HG03095 (cell line): Measurements from ENCODE around the gene SOX9.

Experiments used
- ATAC-seq: cut with Tn5 transposase; IDR thresholded peaks from one replicate; pipeline ENCODE4 v1.9.1; 2021; ENCODE audit warnings: moderate library complexity; ENCODE audit not compliant: unreplicated experiment

SOX9 gene

DNA sequence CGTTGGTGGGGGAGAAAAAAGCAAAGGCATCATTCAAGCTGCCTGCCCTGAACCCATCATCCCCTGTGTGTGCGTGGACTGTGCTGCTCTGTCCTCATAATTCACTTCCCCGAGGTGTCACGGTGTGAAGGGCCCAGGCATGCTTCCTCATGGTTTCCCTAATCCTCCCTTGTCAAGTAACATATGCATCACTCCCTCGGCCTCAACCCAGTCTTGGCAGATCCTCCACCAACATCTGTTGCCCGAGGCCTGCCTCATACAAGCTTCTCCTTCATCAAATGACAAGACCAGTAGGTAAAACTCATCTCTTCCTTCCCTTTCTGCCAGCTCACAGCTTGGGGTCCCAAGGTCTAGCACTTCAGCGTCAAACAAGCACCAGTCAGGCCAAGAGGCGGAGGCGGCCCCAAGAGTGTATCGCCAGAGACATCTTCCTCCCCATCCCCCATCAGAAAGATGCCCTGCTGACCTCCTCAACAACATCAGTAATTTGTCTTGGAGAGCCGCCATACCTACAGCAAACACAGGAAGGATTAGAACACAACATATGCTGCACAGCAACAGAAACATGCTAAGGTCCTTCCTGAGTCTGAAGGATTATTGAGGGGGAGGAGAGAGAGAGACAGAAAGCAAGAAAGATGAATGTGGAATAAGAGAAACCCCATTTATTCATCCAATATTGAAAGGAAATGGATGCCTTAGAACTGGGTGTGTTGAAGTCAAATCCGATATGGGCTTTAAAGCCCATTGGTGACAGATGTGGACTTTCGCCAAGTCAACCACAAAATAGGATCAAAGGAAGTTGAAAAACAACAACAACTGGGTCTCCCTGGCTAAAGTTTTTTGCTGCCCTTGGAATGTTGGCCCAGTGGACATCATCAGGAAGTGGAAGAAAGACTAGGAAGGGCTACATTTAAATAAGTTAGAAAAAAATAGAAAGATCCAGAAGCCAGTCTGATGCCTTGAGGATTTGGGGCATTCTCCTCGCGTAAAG, 38.4 kb downstream of the SOX9 start:
- ATAC-seq = no peak

DNA sequence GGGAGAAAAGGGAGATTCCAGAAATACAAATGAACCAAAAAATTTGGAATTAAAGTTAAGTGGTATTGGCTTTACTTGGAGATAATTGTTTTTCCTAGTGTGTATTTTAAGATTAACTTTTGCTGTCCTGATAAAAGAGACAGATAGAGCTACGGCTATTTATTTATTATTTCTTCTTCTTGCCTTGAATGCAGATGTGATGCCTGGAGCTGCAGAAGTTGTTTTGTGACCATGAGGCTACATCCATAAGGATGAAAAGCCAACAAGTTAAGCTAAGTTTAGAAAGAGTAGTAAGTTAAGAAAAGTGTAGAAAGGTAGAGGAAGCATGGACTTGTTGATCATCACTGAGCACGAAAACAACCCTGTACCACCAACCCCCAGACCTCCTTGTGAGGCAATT, 41.7 kb downstream of the SOX9 start:
- no peak for ATAC-seq

DNA sequence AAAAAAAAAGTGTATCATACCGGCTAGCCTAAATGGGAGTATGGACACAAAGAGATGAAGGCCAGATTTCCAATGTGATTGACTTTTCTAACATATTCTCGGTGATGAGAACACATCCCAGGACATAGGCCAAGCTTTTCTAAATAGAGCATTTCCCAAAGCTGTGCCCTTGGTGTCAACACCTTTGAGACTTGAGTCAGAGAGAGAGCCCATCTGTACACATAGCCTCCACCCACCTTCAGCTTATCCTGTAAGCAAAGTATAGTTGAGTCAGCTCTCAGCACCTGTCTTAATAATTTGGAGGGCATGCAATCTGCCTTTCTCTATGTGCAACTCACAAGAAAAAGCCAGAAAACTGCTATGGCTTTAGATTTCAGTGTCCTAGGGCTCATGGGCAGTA, 42.7 kb downstream of the SOX9 start:
- ATAC-seq = no peak

DNA sequence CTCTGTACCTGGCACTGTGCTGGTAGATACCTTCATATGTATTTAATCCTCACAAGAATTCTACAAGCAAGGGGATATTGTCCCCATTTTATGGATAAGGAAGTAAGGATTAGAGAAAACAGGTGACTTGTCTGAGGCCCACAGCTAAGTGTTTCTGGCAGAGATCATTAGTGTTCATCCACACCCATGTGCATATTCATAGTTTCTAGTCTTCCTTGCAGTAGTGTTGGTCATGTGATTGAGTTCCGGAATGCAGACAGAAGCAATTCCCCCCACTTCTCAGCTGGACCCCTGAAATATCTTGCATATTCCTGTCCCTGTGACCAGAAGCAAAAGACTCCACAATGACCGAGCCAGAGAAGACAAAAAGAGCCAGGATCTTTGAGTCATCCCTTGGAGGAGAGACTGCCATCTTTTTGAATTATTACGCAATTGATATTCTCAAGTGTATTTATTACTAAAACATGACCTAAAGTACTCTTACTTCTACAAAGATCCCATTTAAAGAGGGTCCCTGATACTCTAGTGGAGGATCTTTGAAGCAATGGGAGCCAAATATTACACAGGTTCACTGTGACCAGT, 43.4 kb downstream of the SOX9 start:
- ATAC-seq = no peak

DNA sequence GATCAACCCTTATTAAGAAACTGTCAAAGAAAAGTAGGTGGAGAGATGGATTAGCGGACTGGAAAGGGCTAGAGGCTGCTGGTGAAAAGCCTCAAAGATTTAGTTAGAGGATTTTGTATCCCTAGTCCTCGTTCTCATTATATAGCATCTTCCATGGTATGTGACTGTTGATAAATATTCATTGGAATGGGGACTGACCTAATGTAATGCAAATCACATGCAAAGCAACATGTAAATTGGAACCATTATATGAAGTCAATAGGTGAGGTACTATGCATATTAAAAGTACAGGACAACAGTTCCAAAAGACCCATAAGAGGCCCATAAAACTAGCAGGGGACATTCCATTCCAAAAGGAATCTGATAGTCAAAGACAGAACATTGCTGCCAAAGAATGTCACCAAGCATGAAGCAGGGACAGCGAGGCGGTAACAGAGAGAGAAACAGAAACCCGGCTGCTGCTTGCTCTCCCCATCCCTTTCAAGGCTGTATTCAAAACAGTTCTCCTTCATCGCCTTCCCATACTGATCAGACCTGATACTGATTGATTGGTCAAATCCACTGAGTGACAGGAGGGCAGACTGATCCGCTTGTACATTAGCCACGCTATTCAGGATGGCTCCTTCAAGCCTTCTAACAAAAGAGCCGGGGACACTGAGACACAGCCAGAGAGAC, 44.5 kb downstream of the SOX9 start:
- ATAC-seq = no peak

DNA sequence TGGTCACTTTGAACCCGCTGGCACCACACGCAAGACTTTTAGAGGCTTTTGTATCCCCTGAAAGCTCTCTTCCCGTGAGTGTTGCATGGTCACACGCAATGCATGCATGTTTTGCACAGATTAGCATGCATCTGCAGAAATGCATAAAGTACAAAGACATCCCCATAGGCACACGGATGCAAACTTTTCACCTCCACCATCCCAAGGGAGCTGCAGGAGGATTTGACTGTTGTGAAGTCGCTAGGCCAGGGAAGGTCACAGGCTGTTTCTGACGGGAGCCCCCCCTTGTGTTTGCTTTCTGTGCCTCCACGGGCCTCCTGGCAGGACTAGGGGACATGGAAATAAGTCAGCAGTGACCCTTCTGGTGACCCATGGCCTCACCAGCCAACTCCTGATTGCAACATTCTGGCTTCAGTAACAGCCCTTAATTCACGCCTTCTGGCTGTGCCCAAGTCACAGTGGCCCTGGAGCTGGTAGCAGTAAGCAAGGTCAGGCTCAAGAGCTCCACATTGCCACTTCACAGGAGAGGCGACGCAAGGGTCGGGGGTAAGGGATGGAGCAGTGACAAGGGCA, 45.1 kb downstream of the SOX9 start:
- no peak for ATAC-seq

DNA sequence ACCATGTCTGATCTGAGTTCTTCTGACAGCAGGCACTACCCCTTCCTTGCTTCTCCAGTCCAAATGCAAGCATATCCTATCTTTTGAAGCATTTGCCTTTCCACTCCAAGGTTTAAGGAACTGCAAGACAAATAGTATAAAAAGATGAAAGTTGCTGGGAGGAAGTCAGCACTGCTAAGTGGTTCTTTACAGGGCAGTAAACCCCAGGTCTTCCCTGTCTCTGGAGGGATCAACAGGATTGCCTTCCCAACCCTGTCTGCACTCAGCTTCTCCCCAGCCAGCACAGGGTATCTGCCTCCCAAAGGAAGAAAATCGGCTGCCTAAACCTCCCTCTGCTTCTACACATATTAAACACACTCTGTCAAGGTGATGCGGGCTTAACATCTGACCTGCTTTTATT, 46.8 kb downstream of the SOX9 start:
- no peak for ATAC-seq

DNA sequence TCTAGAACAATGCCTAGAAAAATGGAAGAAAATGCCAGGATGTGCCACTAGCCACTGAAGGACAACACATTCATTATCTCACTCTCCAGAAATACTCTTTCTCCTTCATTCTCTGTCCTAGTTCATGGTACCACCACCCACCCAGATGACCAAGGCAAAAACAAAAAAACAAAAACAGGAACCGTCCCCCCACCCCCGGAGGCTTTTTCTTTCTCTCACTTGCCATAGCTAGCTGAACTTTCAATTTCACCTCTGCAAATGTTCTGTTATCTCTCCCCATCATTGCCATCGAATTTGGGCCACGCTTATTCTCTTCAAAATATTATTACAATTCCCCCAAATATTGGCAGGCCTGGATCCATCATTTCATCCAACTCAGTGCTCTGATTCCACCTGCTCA, 49.0 kb downstream of the SOX9 start:
- ATAC-seq = no peak

DNA sequence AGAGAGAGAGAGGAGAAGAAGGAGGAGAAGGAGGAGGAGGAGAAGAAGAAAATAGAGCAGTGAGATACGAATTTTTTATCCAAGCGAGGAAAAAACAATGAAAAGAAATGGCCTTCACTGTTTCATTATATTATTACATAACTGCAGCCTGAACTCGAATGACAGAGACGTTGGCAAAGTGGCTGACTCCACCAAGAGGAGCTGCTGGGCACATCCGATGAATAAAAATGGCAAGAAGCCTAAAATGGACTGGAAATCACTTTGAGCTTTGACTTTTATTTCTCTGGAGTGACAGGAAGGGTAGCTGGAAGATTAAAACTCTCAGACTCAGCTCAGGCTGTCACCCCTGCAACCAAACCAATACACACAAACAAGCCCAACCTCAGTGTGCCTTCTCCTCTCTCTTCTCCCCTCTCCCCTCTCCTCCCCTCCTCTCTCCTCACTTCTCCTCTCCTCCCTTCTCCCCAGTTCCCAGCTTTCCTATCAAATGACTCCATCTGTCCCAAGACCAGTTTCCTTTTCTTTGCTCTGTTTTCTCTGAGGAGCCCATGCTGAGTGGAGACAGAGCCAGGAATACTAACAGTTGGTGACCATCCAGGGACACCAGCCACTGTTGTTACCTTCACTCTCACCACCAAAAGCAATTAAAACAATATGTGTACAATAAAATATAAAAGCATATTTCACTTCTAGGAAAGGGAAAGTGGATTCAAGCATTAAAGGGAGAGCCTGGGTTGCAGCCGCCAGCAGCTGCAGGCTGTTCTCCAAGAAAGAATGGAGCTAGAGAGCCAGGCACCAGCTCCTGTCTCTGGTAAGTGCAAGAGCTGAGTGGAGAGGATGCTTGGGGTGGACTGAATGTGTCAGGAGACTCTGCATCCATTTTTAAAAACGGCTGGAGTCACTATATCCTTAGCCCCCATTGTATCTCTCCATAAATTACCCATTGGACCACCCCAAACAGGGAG, 51.2 kb downstream of the SOX9 start:
- no peak for ATAC-seq

DNA sequence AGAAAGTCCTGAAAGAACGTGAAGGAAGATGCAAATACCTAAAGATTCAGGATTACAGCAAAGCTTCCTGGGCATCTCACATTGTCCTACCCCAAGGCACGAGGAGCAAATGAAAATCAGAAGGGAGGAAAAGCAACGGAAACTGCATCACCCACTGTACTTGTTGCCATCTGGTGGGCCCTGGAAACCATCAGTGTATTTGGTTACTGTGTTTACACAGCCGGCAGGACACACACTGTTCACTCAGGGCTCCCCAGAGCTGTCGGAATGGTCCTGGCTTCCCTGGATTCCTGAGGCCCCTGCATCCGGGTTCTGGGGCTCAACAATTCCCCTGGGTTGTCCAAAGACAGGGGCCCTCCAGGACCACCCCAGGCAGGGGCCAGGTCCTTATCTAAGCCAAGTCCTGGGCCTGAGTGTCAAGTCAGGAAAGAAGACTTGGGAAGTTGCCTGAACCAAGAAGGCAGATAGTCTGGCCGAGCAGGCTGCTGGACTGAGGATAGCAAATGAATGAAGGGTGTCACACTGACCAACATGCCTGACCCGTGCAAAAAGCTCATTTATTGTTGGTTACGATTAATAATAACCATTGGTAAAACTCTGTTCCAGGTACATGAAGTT, 52.8 kb downstream of the SOX9 start:
- no peak for ATAC-seq

DNA sequence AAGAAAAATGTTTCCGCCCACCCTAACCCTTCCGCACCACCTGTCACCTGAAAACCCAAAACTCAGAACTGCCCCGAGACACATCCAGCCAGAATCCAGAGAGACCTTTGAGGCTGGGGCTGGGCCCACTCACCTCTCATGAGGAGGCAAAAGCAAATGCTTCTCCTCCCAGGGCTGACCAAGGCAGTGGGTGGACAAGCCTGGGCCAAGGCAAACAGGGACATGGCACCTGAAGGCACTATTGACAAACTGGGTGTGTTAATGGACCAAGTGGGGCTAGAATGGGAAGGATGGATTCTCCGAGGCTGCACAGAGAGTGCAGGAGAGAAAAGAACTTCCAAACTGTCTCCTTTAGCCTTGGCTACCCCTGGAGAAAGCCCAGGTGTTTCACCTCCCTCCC, 54.4 kb downstream of the SOX9 start:
- no peak for ATAC-seq
